Measurements from ENCODE around the gene DAPK3.
A peak's percentile ranks its signal among the peaks of the same experiment; 100 is the strongest.
"Not testable (repeated sequence)": the region's sequence is repeated elsewhere in the genome, so short reads cannot be mapped to it uniquely, and the experiment has no call there.

Gene DAPK3

DNA sequence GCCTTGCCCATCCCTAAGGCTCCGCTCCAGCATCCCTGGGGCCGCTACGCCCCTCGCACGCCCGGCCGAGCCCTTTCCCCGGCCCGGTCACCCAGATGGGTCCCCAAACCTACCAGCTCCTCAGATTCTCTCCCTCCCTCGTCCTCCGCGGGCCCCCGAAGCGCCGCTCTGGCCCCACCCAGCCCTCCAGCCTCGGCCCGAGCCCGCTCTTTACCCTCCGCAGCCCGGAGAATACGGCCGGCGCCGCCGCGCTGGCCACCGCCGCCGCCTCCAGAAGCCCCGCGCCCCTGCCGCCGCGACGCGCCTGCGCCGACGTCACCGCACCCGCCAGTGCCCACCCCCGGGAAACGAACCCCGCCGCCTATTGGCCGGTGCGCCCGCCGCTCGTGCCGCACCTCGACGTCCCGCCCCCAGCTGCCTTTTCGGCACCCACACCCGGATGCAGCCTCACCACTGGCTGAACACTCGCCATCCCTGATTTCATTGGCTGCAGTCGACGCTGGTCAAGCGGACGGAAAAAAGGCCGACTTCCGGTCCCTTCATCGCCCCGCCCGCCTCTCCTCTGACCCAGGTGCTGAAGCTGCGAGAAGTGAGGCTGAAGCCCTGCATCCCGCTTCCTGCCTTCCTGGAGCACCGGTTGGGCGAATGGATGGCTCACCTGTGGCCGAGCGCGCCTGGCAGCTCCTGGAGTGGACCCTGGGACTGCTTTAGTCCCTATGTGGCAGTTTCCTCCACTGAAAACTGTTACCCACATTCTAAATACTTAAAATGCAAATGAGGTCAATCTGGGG is at the start of gene DAPK3:
Gene DAPK3, minus strand, starts transcription at position 292 of the 791 bp plus-strand sequence. CDS start 1,364 bp downstream, outside the sequence.
- peak; percentile 93 for DNase-seq

DNA sequence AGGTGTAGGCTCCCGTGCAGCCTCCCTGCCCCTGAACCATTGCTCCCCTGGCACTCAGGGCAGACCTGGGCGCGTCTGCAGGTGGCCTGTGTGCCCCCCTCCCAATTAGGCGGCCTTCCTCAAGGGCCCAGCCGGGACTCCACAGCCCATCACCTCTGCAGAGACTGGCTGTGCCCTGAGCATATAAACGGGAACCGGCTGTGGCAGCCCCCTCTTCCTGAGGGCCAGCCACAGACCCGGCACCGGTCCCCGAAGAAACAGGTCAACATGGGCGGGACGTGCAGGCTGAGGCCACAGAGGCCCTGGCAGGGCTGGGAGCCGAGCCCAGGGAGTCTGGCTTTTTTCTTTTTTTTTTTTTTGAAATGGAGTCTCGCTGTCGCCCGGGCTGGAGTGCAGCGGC is 48.7 kb upstream of the DAPK3 start:
- no peak for DNase-seq

DNA sequence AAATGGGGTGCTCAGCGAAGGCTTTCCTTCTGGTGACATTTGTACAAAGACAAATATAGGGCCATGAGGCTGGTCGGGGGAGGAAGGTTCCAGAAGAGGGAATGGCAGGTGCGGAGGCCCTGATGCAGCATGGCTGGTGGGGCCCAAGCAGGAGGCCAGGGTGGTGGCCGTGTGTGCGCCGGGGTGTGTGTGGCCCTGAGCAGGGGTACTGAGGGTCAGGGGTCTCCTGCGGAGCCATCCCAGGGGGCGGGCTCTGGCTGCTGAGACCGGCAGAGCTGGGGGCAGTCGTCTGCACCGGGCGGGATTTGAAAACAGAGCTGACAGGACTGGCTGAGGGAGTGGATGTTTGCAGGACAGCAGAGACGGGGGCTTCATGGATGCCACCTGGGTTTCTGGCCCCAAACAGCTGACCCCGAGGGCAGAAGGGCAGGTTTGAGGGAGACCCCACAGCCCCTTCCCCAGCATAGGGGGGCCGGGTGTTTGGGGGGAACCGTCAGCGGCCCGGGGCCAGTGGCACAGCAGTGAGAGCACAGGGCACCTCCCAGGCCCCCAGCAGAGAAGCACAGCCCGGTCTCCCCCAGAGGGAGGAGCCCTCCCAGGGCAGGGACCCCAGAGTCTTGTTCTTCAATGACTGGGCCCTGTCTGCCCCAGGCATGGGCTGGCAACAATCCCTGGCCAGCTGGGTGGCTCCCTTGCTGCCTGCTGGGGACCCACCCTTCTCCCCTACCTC is 48.0 kb upstream of the DAPK3 start:
- DNase-seq: no peak

DNA sequence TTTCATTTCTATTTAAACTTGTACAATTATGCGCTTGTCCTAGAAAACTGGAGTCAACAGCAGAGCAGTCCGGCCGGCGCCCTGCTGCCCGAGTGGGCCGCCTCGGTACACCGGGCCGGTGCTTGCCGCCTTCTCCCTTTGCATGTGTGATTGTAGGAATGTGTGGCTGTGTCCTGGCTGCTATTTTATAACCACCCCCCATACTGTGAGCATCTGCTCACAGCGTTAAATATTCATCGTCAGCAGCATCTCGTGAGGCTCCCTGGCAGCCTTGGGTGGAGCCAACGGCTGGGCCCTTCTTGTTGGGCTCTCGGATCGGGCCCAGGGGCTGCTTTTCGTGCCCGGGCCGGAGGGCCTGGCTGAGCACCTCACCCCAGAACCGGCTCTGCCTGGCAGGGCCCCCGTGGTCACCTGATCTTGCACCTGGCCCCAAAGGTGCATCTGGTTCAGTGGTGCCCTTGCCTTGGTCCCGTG is 47.3 kb upstream of the DAPK3 start:
- no peak for DNase-seq

DNA sequence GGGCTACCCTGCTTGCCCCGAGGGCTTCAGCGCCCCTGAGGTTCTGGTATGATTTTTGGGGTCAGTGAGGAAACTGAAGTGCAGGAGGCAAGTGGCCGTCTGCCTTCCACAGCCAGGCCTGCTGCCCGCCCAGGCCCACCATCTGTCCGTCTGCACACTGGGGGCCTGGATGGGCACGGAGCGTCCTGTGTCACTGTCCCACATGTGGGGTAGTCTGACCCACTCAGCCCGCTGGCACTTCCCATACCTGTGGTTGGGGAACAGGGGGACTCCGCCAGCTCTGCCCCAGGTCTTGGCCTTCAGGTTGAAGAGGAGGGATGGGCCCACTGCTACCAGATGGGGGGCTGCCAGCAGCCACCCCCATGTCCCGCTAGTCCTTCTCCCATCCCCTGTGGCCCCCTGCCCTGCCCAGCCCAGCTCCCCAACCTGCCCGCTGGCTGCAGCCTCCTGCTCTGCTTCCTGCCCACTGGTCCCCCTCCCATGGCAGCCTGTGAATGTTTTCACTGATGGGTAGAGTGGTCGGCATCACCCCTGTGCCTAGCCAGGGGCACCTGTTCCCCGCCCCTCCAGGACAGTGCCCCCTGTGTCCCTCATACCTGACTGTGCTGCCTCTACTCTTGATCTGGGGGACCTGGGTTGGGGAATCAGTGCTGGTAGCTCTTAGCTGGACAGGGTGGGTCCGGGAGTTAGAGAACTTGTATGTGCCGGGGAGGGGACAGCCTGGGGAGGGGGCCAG is 46.2 kb upstream of the DAPK3 start:
- DNase-seq: no peak

- no peak for DNase-seq
Measured at GRCh38 chr19:4016486-4016885, 45.6 kb upstream of the DAPK3 start.

GRCh38 chr19:4015705-4016402 is 45.0 kb upstream of the DAPK3 start:
- no peak for DNase-seq

- peak; percentile 47 for DNase-seq
Measured at GRCh38 chr19:4014541-4015491, 43.9 kb upstream of the DAPK3 start.

- no peak for DNase-seq
Measured at GRCh38 chr19:4013886-4014540, 43.1 kb upstream of the DAPK3 start.

DNA sequence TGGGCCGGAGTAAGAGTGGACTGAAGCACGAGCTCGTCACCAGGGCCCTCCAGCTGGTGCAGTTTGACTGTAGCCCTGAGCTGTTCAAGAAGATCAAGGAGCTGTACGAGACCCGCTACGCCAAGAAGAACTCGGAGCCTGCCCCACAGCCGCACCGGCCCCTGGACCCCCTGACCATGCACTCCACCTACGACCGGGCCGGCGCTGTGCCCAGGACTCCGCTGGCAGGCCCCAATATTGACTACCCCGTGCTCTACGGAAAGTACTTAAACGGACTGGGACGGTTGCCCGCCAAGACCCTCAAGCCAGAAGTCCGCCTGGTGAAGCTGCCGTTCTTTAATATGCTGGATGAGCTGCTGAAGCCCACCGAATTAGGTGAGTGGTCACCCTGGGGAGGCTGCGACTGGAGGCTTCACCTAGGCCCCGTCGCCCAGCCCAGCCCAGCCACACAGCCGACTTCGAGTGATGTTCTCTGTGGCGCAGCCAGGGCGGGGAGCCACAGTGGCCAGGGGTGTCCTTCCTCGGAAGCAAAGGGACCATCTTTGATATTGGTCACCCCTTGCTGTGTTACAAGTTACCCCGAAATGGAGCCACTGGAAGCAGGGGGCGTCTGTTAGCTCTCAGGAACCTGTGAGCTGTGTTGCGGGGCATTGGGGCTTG is 42.2 kb upstream of the DAPK3 start:
- DNase-seq: no peak

DNA sequence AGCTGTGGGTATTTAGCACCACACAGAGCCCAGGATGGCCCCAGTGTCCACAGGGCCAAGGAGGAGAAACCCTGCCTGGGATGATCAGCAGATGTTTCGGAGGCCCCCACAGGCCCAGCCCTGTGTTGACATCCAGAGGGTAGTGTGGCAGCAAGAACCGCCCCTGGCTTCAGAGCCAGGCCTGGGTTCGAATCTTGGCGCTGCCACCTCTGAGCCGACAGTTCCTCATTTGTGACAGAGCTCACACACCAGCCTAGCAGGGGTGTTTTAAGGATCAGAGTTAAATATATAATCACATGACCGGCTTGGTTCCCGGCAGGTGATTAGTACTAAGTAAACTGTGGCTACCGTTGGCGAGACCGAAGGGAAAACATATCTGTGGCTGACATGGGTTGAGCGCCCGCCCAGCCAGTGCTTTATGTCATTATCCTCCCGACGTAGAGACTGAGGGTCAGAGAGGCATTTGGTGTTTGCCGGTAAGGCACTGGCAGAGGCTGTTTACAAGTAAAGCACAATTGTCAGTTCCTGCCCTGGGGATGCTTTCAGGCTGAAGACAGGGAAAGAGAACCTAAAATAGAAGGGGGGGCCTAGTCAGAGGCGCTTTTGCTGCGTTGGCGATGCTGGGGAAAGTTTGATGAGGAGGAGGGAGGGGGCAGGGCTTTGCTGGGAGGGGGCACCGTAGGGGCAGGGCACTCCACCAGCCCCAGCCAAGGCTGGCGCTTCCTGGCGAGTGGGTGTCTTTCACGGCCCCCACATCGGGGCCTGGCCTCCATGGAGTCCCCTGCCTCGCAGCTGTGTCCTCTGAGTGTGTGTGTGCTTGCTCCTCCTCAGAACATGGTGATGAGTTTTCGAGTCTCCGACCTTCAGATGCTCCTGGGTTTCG is 41.4 kb upstream of the DAPK3 start:
- DNase-seq: no peak

GRCh38 chr19:4011430-4011829 is 40.5 kb upstream of the DAPK3 start:
- DNase-seq: not testable (repeated sequence)

DNA sequence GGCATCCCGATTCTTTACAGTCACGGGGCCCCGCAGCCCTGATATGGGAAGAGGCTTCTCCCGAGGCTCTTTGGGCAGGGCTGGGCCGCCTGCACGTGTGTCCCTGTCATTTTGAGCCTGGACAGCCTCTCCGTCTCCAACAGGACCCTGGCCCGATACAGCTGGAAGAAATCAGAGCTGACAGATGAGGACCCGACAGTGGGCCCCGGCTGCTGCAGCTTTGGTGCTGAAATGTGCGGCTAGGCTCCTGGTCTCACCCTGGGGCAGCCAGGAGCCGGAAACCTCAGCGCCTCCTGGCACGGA is 39.9 kb upstream of the DAPK3 start:
- DNase-seq: no peak

DNA sequence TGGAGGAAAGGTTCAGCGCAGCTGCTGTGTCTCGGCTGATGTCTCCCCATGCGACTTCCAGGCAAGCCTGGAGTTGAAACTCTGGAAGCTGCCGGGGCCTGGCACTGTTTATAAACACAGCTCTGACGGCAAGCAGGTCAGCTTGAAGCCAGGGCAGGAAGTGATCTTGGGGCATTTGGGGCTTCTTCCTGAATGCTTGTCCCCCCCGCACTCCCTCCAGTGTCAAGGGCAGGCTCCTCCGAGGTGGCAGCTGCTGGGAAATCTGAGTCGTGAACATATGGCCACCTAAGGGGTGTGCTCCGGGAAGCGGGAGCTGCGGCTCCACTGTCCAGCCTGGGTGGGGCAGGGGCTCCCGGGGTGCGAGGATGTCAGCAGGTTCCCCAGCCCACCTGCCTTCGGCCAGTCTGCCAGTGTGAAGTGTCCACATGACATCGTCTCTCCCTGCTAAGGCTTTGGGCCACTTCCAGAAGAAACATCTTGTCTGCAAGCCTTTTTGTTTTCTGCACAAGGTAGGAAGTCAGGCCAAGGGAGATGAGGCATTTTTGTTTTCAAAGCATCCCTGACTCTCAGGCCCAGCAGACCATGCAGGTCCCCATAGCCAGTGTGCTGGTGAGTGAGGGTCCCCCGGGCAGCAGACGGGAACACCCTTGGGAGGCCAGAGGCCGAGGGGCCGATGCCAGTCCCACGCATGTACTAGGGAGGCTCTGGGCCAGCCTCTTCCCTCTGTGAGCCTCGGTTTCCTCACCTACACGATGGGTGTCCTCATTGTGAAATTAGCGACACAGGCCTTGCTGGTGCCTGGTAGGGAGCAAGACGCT is 39.3 kb upstream of the DAPK3 start:
- DNase-seq: no peak

DNA sequence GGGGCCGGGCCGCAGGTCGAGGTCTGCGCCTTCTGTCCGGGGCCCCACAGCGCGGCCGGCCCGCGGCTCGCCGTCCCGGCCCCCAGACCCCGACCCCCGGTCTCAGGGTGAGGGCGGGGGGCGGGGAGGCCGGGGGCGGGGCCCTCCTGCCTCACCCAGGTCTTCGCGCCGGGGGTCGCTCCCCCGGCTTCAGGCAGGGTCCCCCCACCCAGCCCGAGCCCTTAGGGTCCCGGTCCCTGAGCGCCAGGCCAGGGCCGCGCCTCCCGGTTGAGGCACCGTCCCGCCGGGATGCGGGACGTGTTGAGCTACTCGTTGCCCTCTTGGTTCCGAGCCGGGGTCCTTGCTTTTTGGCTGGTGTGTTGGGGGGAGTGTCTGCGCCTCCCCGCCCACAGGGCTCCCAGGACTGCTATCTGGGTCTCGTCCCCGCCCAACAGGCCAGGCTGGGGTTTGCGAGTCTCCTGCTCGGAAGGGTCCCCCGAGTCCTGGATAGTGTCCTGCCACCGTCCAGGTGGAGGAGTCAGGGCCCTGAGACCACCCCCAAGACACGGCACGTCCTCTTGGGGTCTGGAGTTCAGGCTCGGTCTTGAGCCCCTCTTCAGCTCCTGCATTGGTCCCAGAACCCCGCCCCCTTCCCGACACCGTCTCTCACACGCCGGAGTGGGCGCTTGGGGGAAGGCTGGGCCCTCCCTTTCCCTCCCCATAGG is 37.1 kb upstream of the DAPK3 start:
- DNase-seq: no peak

GRCh38 chr19:4007021-4007835 is 36.3 kb upstream of the DAPK3 start, which contains the start of gene PIAS4:
Gene PIAS4 (plus strand): TSS chr19:4007736. CDS start chr19:4007761, 25 bp downstream.
- peak; percentile 96 for DNase-seq

DNA sequence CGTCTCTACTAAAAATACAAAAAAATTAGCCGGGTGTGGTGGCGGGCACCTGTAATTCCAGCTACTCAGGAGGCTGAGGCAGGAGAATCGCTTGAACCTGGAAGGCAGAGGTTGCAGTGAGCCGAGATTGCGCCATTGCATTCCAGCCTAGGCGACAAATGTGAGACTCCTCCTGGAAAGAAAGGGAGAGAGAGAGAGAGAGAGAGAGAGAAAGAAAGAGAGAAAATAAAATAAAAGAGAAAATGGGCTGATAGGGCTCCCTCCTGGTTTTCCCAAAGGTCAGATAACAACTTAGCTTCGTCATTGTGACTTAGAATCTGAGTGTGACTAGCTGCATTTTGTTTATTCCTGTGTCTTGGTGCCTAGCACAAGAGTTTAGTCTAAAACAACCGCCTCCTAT is 34.5 kb upstream of the DAPK3 start:
- not testable (repeated sequence) for DNase-seq
